Measurements from ENCODE around the gene CCDC183. TPM values are rescaled to one million over a fixed set of nuclear protein-coding genes. Genes with fewer than 3 reads are reported as not detected.

The CCDC183 gene
- polyA plus RNA-seq, 1 donor (not counting 4 experiments of a cell fraction or from before 2014, with no cell fraction given): 0.03 TPM

GRCh38 chr9:136779808-136780207 lies 16.3 kb upstream of the CCDC183 start:
- Histone ChIP-seq H3K36me3 (ENCODE audit: control insufficient read depth in 2 of 2, extremely low read depth in 1 of 2, insufficient read depth in 2 of 2, low read length in 2 of 2) (no peaks in the 10 kb centered on the region), H3K4me3 (ENCODE audit: control insufficient read depth in 2 of 3, extremely low read depth in 1 of 3, insufficient read depth in 2 of 3, low read depth in 1 of 3, low read length in 3 of 3) (no peak overlapping the region), H4K20me1 (ENCODE audit: control insufficient read depth, extremely low read depth, insufficient read depth, low read length) (no peaks in the 10 kb centered on the region), H3K9ac (ENCODE audit: control insufficient read depth, extremely low read depth, insufficient read depth, low read length) (no peak overlapping the region), H3K27ac (ENCODE audit: control insufficient read depth, insufficient read depth, low read length) (no peak overlapping the region), H3K27me3 (ENCODE audit: control insufficient read depth, extremely low read depth, insufficient read depth, low read length) (peaks cover 25% of the 10 kb centered on the region), H3K79me2 (ENCODE audit: control insufficient read depth, insufficient read depth, low read length) (no peaks in the 10 kb centered on the region), H2AFZ (ENCODE audit: control insufficient read depth, low read length) (no peak overlapping the region), H3K4me1 (ENCODE audit: control insufficient read depth, extremely low read depth, insufficient read depth, low read length) (no peaks in the 10 kb centered on the region), H3K9me1 (ENCODE audit: control insufficient read depth, extremely low read depth, insufficient read depth, low read length) (no peaks in the 10 kb centered on the region), H3K9me3 (ENCODE audit: control insufficient read depth, low read depth, low read length) (no peaks in the 10 kb centered on the region), H3K4me2 (ENCODE audit: control insufficient read depth, extremely low read depth, insufficient read depth, low read depth, low read length) (no peak overlapping the region)
- dilution Hi-C loops (cut with MboI; ENCODE audit: extremely low pct_ligation_motif_present, low sequenced_read_pairs): no loop called here
- FAIRE-seq: no peak
- TF ChIP-seq EZH2 (IDR thresholded peaks at IDR 0.05; ENCODE audit: low read length) (no peak), CTCF (optimal IDR thresholded peaks at IDR 0.05 in 1 of 3, IDR thresholded peaks at IDR 0.05 in 1 of 3, conservative IDR thresholded peaks at IDR 0.05 in 1 of 3; ENCODE audit: extremely low read depth in 1 of 3, insufficient read depth in 2 of 3, low read length in 3 of 3) (no peak)
- DNase-seq (ENCODE audit: low read depth, low spot score): no peak

GRCh38 chr9:136782452-136782851 lies 13.7 kb upstream of the CCDC183 start:
- no peak overlapping the region for H3K9ac ChIP-seq (ENCODE audit: control insufficient read depth, extremely low read depth, insufficient read depth, low read length)
- peaks cover 19% of the 10 kb centered on the region for H3K27me3 ChIP-seq (ENCODE audit: control insufficient read depth, extremely low read depth, insufficient read depth, low read length)
- H3K4me3 ChIP-seq (ENCODE audit: control insufficient read depth in 2 of 3, extremely low read depth in 1 of 3, insufficient read depth in 2 of 3, low read depth in 1 of 3, low read length in 3 of 3): no peak overlapping the region
- TF ChIP-seq EZH2 (IDR thresholded peaks at IDR 0.05; ENCODE audit: low read length): no peak
- no peak for TF ChIP-seq CTCF (optimal IDR thresholded peaks at IDR 0.05 in 1 of 3, IDR thresholded peaks at IDR 0.05 in 1 of 3, conservative IDR thresholded peaks at IDR 0.05 in 1 of 3; ENCODE audit: extremely low read depth in 1 of 3, insufficient read depth in 2 of 3, low read length in 3 of 3)
- no peak overlapping the region for H3K27ac ChIP-seq (ENCODE audit: control insufficient read depth, insufficient read depth, low read length)
- no peak for DNase-seq (ENCODE audit: low read depth, low spot score)
- no peaks in the 10 kb centered on the region for H4K20me1 ChIP-seq (ENCODE audit: control insufficient read depth, extremely low read depth, insufficient read depth, low read length)
- H3K36me3 ChIP-seq (ENCODE audit: control insufficient read depth in 2 of 2, extremely low read depth in 1 of 2, insufficient read depth in 2 of 2, low read length in 2 of 2): no peaks in the 10 kb centered on the region
- no peaks in the 10 kb centered on the region for H3K9me3 ChIP-seq (ENCODE audit: control insufficient read depth, low read depth, low read length)
- no peaks in the 10 kb centered on the region for H3K4me1 ChIP-seq (ENCODE audit: control insufficient read depth, extremely low read depth, insufficient read depth, low read length)
- no peak for FAIRE-seq
- H3K79me2 ChIP-seq (ENCODE audit: control insufficient read depth, insufficient read depth, low read length): no peaks in the 10 kb centered on the region
- no peaks in the 10 kb centered on the region for H3K9me1 ChIP-seq (ENCODE audit: control insufficient read depth, extremely low read depth, insufficient read depth, low read length)
- H2AFZ ChIP-seq (ENCODE audit: control insufficient read depth, low read length): no peak overlapping the region
- dilution Hi-C loops (cut with MboI; ENCODE audit: extremely low pct_ligation_motif_present, low sequenced_read_pairs): no loop called here
- H3K4me2 ChIP-seq (ENCODE audit: control insufficient read depth, extremely low read depth, insufficient read depth, low read depth, low read length): no peak overlapping the region
